Astrocyte (in vitro differentiated cells and primary cell): ENCODE measurements around the gene TEDC2. TPM values are rescaled to one million over a fixed set of nuclear protein-coding genes. Genes with fewer than 3 reads are reported as not detected.
A peak's percentile ranks its signal among the peaks of the same experiment; 100 is the strongest.

Experiments
- DNase-seq: peaks from one replicate; pipeline ENCODE4 v3.0.0-alpha.2; 2010; ENCODE audit warnings: low read depth
- FAIRE-seq: peaks from 2 replicates; lab custom pipeline; 2011; peaks lifted over from hg19 to GRCh38; lab: Jason Lieb, UNC
- H2AFZ ChIP-seq: 2 replicates; pipeline ENCODE4 v1.6.0; 2012; ENCODE audit warnings: low read depth, low read length, inconsistent platforms
- H3K27ac ChIP-seq: 2 replicates; pipeline ENCODE4 v1.5.1; 2011; ENCODE audit warnings: low read depth, low read length, inconsistent platforms
- H3K27me3 ChIP-seq: 2 replicates; pipeline ENCODE4 v1.6.0; 2011; ENCODE audit warnings: low read length, inconsistent platforms; ENCODE audit not compliant: insufficient read depth
- H3K36me3 ChIP-seq: 2 replicates; pipeline ENCODE4 v1.5.1; 2011; ENCODE audit warnings: low read length, inconsistent platforms; ENCODE audit not compliant: insufficient read depth
- H3K4me1 ChIP-seq: 2 replicates; pipeline ENCODE4 v1.5.1; 2011; ENCODE audit warnings: low read length, inconsistent platforms; ENCODE audit not compliant: insufficient read depth
- H3K4me2 ChIP-seq: 2 replicates; pipeline ENCODE4 v1.6.0; 2012; ENCODE audit warnings: low read length, inconsistent platforms
- H3K4me3 ChIP-seq: 2 replicates; pipeline ENCODE4 v1.5.1; 2011; ENCODE audit warnings: low read depth, mild to moderate bottlenecking, low read length, inconsistent platforms; ENCODE audit not compliant: insufficient read depth
- H3K79me2 ChIP-seq: 2 replicates; pipeline ENCODE4 v1.6.0; 2012; ENCODE audit warnings: mild to moderate bottlenecking, low read length, inconsistent platforms; ENCODE audit not compliant: insufficient read depth
- H3K9ac ChIP-seq: 2 replicates; pipeline ENCODE4 v1.6.0; 2012; ENCODE audit warnings: mild to moderate bottlenecking, low read length, inconsistent platforms
- H3K9me3 ChIP-seq: 2 replicates; pipeline ENCODE4 v1.5.1; 2012; ENCODE audit warnings: low read depth, mild to moderate bottlenecking, low read length, inconsistent platforms; ENCODE audit not compliant: insufficient read depth
- H4K20me1 ChIP-seq: 2 replicates; pipeline ENCODE4 v1.6.0; 2012; ENCODE audit warnings: low read length, inconsistent platforms; ENCODE audit not compliant: insufficient read depth
- H3K27ac Mint-ChIP-seq: one replicate; pipeline ENCODE4 v1.8.0; 2021; ENCODE audit warnings: mild to moderate bottlenecking, mixed read lengths; ENCODE audit not compliant: unreplicated experiment
- H3K27me3 Mint-ChIP-seq: one replicate; pipeline ENCODE4 v1.8.0; 2021; ENCODE audit warnings: low read depth, mixed read lengths; ENCODE audit not compliant: unreplicated experiment
- H3K36me3 Mint-ChIP-seq: one replicate; pipeline ENCODE4 v1.8.0; 2021; ENCODE audit warnings: low read depth, mixed read lengths; ENCODE audit not compliant: unreplicated experiment
- H3K4me1 Mint-ChIP-seq: one replicate; pipeline ENCODE4 v1.8.0; 2021; ENCODE audit warnings: low read depth, mixed read lengths; ENCODE audit not compliant: unreplicated experiment
- H3K4me3 Mint-ChIP-seq: one replicate; pipeline ENCODE4 v1.8.0; 2021; ENCODE audit warnings: mild to moderate bottlenecking, moderate library complexity, mixed read lengths; ENCODE audit not compliant: unreplicated experiment
- H3K9me3 Mint-ChIP-seq: one replicate; pipeline ENCODE4 v1.8.0; 2021; ENCODE audit warnings: mild to moderate bottlenecking, mixed read lengths; ENCODE audit not compliant: unreplicated experiment
- EZH2 ChIP-seq: IDR thresholded peaks from 2 replicates; pipeline ENCODE4 v1.6.1; 2012; ENCODE audit warnings: mild to moderate bottlenecking, low read length, inconsistent platforms; ENCODE audit not compliant: insufficient read depth
- total RNA-seq: library from RNA; stranded (reverse); gene quantifications from 2 replicates; pipeline ENCODE4 v1.2.1, GENCODE V29; 2021
- TF ChIP-seq, protein P1 (sequence below): IDR thresholded peaks from 2 replicates; pipeline ENCODE4 v1.5.1; 2011; ENCODE audit warnings: low read depth, mild to moderate bottlenecking, inconsistent platforms, low read length, moderate library complexity; ENCODE audit not compliant: insufficient read depth

The TEDC2 gene
- total RNA-seq, 1 donor from 2014 or later: 6.0 TPM

GRCh38 chr16:2486645-2487516 is 27.0 kb downstream of the TEDC2 start:
- Histone ChIP-seq H3K4me3 (no peak overlapping the region), H3K27me3 (no peaks in the 10 kb centered on the region), H3K4me1 (peaks cover 12% of the 10 kb centered on the region), H3K79me2 (no peaks in the 10 kb centered on the region), H3K27ac (no peak overlapping the region), H3K36me3 (no peaks in the 10 kb centered on the region), H3K4me2 (peak overlapping the region; percentile 1), H4K20me1 (peaks cover 69% of the 10 kb centered on the region), H2AFZ (peak overlapping the region; percentile 63), H3K9me3 (no peaks in the 10 kb centered on the region), H3K9ac (peak overlapping the region; percentile 5)
- H3K4me3 Mint-ChIP-seq: no peak overlapping the region
- H3K9me3 Mint-ChIP-seq: no peaks in the 10 kb centered on the region
- DNase-seq: no peak
- TF ChIP-seq, protein P1, sequence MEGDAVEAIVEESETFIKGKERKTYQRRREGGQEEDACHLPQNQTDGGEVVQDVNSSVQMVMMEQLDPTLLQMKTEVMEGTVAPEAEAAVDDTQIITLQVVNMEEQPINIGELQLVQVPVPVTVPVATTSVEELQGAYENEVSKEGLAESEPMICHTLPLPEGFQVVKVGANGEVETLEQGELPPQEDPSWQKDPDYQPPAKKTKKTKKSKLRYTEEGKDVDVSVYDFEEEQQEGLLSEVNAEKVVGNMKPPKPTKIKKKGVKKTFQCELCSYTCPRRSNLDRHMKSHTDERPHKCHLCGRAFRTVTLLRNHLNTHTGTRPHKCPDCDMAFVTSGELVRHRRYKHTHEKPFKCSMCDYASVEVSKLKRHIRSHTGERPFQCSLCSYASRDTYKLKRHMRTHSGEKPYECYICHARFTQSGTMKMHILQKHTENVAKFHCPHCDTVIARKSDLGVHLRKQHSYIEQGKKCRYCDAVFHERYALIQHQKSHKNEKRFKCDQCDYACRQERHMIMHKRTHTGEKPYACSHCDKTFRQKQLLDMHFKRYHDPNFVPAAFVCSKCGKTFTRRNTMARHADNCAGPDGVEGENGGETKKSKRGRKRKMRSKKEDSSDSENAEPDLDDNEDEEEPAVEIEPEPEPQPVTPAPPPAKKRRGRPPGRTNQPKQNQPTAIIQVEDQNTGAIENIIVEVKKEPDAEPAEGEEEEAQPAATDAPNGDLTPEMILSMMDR: no peak
- TF ChIP-seq EZH2: no peak
- peaks cover 15% of the 10 kb centered on the region for H3K27me3 Mint-ChIP-seq
- no peak overlapping the region for H3K27ac Mint-ChIP-seq
- peaks cover 5% of the 10 kb centered on the region for H3K4me1 Mint-ChIP-seq
- peaks cover 19% of the 10 kb centered on the region for H3K36me3 Mint-ChIP-seq
- FAIRE-seq: no peak

- Histone ChIP-seq H3K4me1 (peaks cover 12% of the 10 kb centered on the region), H3K27me3 (no peaks in the 10 kb centered on the region), H3K9me3 (no peaks in the 10 kb centered on the region), H3K4me2 (peak overlapping the region; percentile 1), H4K20me1 (peaks cover 66% of the 10 kb centered on the region), H2AFZ (peak overlapping the region; percentile 63), H3K9ac (peak overlapping the region; percentile 5), H3K36me3 (no peaks in the 10 kb centered on the region), H3K4me3 (no peak overlapping the region), H3K27ac (no peak overlapping the region), H3K79me2 (no peaks in the 10 kb centered on the region)
- Mint-ChIP-seq H3K4me3 (no peak overlapping the region), H3K4me1 (peaks cover 5% of the 10 kb centered on the region), H3K27me3 (peaks cover 11% of the 10 kb centered on the region), H3K9me3 (no peaks in the 10 kb centered on the region), H3K36me3 (peaks cover 19% of the 10 kb centered on the region), H3K27ac (no peak overlapping the region)
- DNase-seq: no peak
- TF ChIP-seq, protein P1: no peak
- no peak for TF ChIP-seq EZH2
- no peak for FAIRE-seq
Observed at GRCh38 chr16:2487517-2487842, 27.6 kb downstream of the TEDC2 start.
